ENCODE results near the gene ID2.

DNA sequence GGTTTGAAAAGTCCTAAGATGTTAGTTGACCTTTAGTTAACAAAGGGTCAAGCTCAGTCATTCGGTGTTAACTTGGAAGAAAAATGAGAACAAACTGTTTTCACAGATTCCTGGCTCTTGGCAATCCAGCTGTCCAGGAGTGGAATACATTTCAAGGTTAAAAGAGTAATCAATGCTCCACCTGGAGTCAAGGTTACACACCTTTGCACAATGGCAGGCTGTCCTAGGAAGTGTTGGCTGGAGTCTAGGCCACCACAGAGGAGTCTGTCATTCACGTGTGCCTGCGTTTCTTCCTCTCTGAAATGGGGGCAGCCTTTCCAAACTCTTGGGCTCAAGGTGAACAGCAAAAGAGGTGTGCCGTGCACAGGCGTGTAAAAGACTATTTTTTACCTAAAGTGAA, 6.3 kb upstream of the ID2 start:
- TF ChIP-seq, protein P1, sequence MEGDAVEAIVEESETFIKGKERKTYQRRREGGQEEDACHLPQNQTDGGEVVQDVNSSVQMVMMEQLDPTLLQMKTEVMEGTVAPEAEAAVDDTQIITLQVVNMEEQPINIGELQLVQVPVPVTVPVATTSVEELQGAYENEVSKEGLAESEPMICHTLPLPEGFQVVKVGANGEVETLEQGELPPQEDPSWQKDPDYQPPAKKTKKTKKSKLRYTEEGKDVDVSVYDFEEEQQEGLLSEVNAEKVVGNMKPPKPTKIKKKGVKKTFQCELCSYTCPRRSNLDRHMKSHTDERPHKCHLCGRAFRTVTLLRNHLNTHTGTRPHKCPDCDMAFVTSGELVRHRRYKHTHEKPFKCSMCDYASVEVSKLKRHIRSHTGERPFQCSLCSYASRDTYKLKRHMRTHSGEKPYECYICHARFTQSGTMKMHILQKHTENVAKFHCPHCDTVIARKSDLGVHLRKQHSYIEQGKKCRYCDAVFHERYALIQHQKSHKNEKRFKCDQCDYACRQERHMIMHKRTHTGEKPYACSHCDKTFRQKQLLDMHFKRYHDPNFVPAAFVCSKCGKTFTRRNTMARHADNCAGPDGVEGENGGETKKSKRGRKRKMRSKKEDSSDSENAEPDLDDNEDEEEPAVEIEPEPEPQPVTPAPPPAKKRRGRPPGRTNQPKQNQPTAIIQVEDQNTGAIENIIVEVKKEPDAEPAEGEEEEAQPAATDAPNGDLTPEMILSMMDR (IDR thresholded peaks at IDR 0.05), result no peak
- no peak for TF ChIP-seq POLR2A (IDR thresholded peaks at IDR 0.05)
